Brain microvascular endothelial cell (primary cell): ENCODE data around the gene KCNIP4.

Experiments used
- DNase-seq: peaks from one replicate; pipeline ENCODE4 v3.0.0-alpha.2; 2020
- H3K27ac ChIP-seq: fragments of 250-450 bp; sonication (Bioruptor Pico); 2 replicates; pipeline ENCODE4 v1.5.1; 2020; ENCODE audit warnings: mild to moderate bottlenecking, moderate library complexity
- H3K27me3 ChIP-seq: fragments of 250-450 bp; sonication (Bioruptor Pico); replicated peaks from 2 replicates; pipeline ENCODE4 v1.5.1; 2020; ENCODE audit warnings: mild to moderate bottlenecking
- H3K36me3 ChIP-seq: fragments of 250-450 bp; sonication (Bioruptor Pico); replicated peaks from 2 replicates; pipeline ENCODE4 v1.5.1; 2020; ENCODE audit warnings: mild to moderate bottlenecking
- H3K4me3 ChIP-seq: 2 replicates; pipeline ENCODE4 v1.5.1; 2011; ENCODE audit warnings: low read depth, mild to moderate bottlenecking, control low read depth, low read length, moderate library complexity
- in situ Hi-C: cut with HindIII; loops from 2 replicates; pipeline ENCODE4 v1.10.0; 2017; ENCODE audit warnings: low sequenced_read_pairs, low pct_ligation_motif_present
- TF ChIP-seq, protein P1 (sequence below): IDR thresholded peaks from 2 replicates; pipeline ENCODE4 v1.5.1; 2011; ENCODE audit warnings: low read depth, mild to moderate bottlenecking, moderate library complexity, low read length, control low read depth, inconsistent platforms; ENCODE audit errors: missing control alignments

The KCNIP4 gene

DNA sequence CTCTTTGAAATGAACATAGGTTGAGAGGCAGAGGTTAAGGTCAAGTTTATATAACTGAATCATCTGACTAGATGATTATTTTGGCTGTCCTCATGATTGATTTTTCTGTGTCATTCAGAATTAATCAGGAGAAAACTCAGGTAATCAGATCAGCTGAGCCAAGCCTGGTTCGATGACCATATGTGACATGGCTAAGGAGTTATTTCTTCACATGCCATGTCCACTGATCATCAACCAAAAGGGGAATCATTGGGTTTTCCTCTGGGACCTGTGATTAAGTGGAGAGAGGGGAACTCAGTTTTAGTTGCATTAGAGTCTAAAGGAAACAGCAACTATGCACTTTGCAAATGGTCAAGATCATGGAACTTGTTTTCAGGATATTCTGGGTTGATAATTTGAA lies 1268.6 kb downstream of the KCNIP4 start:
- Histone ChIP-seq H3K36me3 (no peaks in the 10 kb centered on the region), H3K27me3 (no peaks in the 10 kb centered on the region), H3K4me3 (no peak overlapping the region), H3K27ac (no peak overlapping the region)
- TF ChIP-seq, protein P1, sequence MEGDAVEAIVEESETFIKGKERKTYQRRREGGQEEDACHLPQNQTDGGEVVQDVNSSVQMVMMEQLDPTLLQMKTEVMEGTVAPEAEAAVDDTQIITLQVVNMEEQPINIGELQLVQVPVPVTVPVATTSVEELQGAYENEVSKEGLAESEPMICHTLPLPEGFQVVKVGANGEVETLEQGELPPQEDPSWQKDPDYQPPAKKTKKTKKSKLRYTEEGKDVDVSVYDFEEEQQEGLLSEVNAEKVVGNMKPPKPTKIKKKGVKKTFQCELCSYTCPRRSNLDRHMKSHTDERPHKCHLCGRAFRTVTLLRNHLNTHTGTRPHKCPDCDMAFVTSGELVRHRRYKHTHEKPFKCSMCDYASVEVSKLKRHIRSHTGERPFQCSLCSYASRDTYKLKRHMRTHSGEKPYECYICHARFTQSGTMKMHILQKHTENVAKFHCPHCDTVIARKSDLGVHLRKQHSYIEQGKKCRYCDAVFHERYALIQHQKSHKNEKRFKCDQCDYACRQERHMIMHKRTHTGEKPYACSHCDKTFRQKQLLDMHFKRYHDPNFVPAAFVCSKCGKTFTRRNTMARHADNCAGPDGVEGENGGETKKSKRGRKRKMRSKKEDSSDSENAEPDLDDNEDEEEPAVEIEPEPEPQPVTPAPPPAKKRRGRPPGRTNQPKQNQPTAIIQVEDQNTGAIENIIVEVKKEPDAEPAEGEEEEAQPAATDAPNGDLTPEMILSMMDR: no peak
- DNase-seq: peak; percentile 3
- in situ Hi-C loops: no loop called here
